Stimulated activated CD8-positive, alpha-beta memory T cell treated with anti-CD3 and anti-CD28 coated beads, Interleukin-2, amount 100 ng/mL, for 1 hour (primary cell): ENCODE results near the gene PRKAR2A.

ENCODE experiments used
- DNase-seq, 2 donors: peaks; one replicate each; pipeline ENCODE4 v3.0.0-alpha.2; 2020; ENCODE audit warnings: low read depth in 2 of 2

The PRKAR2A gene

GRCh38 chr3:48847504-48848423 is at the start of gene PRKAR2A:
TSS of gene PRKAR2A (minus strand) at chr3:48847874. CDS start at chr3:48847596, 278 bp downstream.
- peak; percentile 64 to 70 for DNase-seq

GRCh38 chr3:48896936-48897335 is 49.3 kb upstream of the PRKAR2A start:
- DNase-seq: no peak

GRCh38 chr3:48894516-48894915 is 46.8 kb upstream of the PRKAR2A start:
- no peak for DNase-seq

GRCh38 chr3:48891606-48892005 is 43.9 kb upstream of the PRKAR2A start:
- no peak for DNase-seq

GRCh38 chr3:48885753-48886152 is 38.1 kb upstream of the PRKAR2A start:
- DNase-seq: no peak

GRCh38 chr3:48881652-48882114 is 34.0 kb upstream of the PRKAR2A start:
- DNase-seq: no peak

- no peak for DNase-seq
These were observed 33.3 kb upstream of the PRKAR2A start for GRCh38 chr3:48881006-48881405.

- no peak for DNase-seq
These were observed 32.3 kb upstream of the PRKAR2A start for GRCh38 chr3:48879994-48880377.

GRCh38 chr3:48879307-48879993 is 31.8 kb upstream of the PRKAR2A start:
- DNase-seq: no peak

- no peak for DNase-seq
These were observed 30.0 kb upstream of the PRKAR2A start for GRCh38 chr3:48877671-48878070.

- no peak for DNase-seq
These were observed 15.4 kb upstream of the PRKAR2A start for GRCh38 chr3:48863122-48863521.

- no peak for DNase-seq
These were observed 11.5 kb upstream of the PRKAR2A start for GRCh38 chr3:48859206-48859605.

GRCh38 chr3:48858709-48859108 is 11.0 kb upstream of the PRKAR2A start:
- no peak for DNase-seq

- DNase-seq: no peak
These were observed 10.0 kb upstream of the PRKAR2A start for GRCh38 chr3:48857641-48858040.

GRCh38 chr3:48856469-48856868 is 8.8 kb upstream of the PRKAR2A start:
- no peak for DNase-seq

- DNase-seq: no peak
These were observed 8.2 kb upstream of the PRKAR2A start for GRCh38 chr3:48855681-48856447.

GRCh38 chr3:48852151-48852550 is 4.5 kb upstream of the PRKAR2A start:
- DNase-seq: no peak

- no peak for DNase-seq
These were observed 3.7 kb upstream of the PRKAR2A start for GRCh38 chr3:48851407-48851806.

- DNase-seq: no peak
These were observed 1.3 kb upstream of the PRKAR2A start for GRCh38 chr3:48848816-48849515.

GRCh38 chr3:48847053-48847503 is 596 bp downstream of the PRKAR2A start:
- peak; percentile 7 to 26 for DNase-seq

GRCh38 chr3:48845170-48845569 is 2.5 kb downstream of the PRKAR2A start:
- no peak for DNase-seq
